ENCODE data around the gene UBE2M. TPM values are rescaled to one million over a fixed set of nuclear protein-coding genes. Genes with fewer than 3 reads are reported as not detected.
A peak's percentile ranks its signal among the peaks of the same experiment; 100 is the strongest.
"Not testable (repeated sequence)": the region's sequence is repeated elsewhere in the genome, so short reads cannot be mapped to it uniquely, and the experiment has no call there.

Gene UBE2M
- polyA plus RNA-seq (2011; rRNA removed), result 185 and 190 TPM in 2 replicates
- polyA plus RNA-seq (2012; cell fraction: cytosol; rRNA removed), result 137 and 162 TPM in 2 replicates
- polyA plus RNA-seq (2012; cell fraction: nucleus; rRNA removed), result 124 and 127 TPM in 2 replicates
- 135 to 139 TPM (median 137 TPM) in 3 replicates for polyA plus RNA-seq (2017; fragmentation: RNase III; extraction: RNeasy Plus Mini Kit Qiagen cat#74134 plus additional on column Dnase treatment)
- 210 and 218 TPM in 2 replicates for polyA minus RNA-seq (2011; rRNA and poly(A)+ RNA removed)

- Histone ChIP-seq H3K9me3 (no peaks in the 10 kb centered on the region), H3K27ac (peak within 1 kb of the TSS; percentile 95 to 99), H3K4me1 (peaks cover 42% of the 10 kb centered on the region), H3K4me3 (peak within 1 kb of the TSS; percentile 78), H3K4me2 (peak within 1 kb of the TSS; percentile 94)
- POLR2A ChIA-PET, result interaction anchor here (0.8 to 2.9 kb wide), 4 partner anchors 14 to 44 kb away, joined by 3 to 37 read pairs (median 20); partner anchors contain the start of genes TRIM28 and ZBTB45
- TF ChIP-seq BCL3 (IDR thresholded peaks at IDR 0.05) (peak; percentile 20; the same call in 1 of the 3 replicates), HOXA7 (CRISPR knock-in tag; IDR thresholded peaks at IDR 0.05) (no peak)
- CTCF ChIA-PET, result interaction anchor here (1.0 kb wide), 1 partner anchor 38 kb away, joined by 3 read pairs; the partner anchor contains the start of gene ZBTB45
- DNase-seq (ENCODE audit: low read depth in 1 of 2, low spot score in 1 of 2) (peak in 1 of 2 experiments; percentile 42), ATAC-seq (no peak), FAIRE-seq (no peak)
- 0% methylated on average over 13 of the region's 62 CpGs for WGBS (ENCODE audit: missing lambda C conversion rate)
These were observed at the start of gene UBE2M for GRCh38 chr19:58558066-58558622. Gene UBE2M (minus strand): TSS chr19:58558611. CDS start chr19:58558381, 230 bp downstream.

GRCh38 chr19:58607213-58607612 is 48.8 kb upstream of the UBE2M start:
- FAIRE-seq, H3K4me3 ChIP-seq, H3K9me3 ChIP-seq, H3K4me2 ChIP-seq, ATAC-seq, H3K27ac ChIP-seq, H3K4me1 ChIP-seq, POLR2A ChIA-PET, CTCF ChIA-PET: not testable (repeated sequence)
- DNase-seq (ENCODE audit: low read depth in 1 of 2, low spot score in 1 of 2), result peak in 1 of 2 experiments; percentile 23
- WGBS (ENCODE audit: missing lambda C conversion rate), result 91% methylated on average over 23 of the region's 28 CpGs

- peak in 1 of 2 experiments; percentile 56 for DNase-seq (ENCODE audit: low read depth in 1 of 2, low spot score in 1 of 2)
- H3K27ac ChIP-seq, H3K4me3 ChIP-seq, FAIRE-seq, H3K9me3 ChIP-seq, CTCF ChIA-PET, H3K4me2 ChIP-seq, H3K4me1 ChIP-seq, ATAC-seq, POLR2A ChIA-PET: not testable (repeated sequence)
- 65% methylated on average over 58 of the region's 62 CpGs for WGBS (ENCODE audit: missing lambda C conversion rate)
These were observed 48.0 kb upstream of the UBE2M start for GRCh38 chr19:58606251-58606896.

GRCh38 chr19:58586133-58586765 is 27.8 kb upstream of the UBE2M start:
- H3K4me1 ChIP-seq, result no peaks in the 10 kb centered on the region
- no peaks in the 10 kb centered on the region for H3K9me3 ChIP-seq
- TF ChIP-seq RCOR1 (IDR thresholded peaks at IDR 0.05; ENCODE audit: low read depth, low read length), result no peak
- TF ChIP-seq RFX5 (IDR thresholded peaks at IDR 0.05), result no peak
- TF ChIP-seq TP53 (CRISPR knock-in tag; IDR thresholded peaks at IDR 0.05), result no peak
- no peak for TF ChIP-seq HOXB13 (CRISPR knock-in tag; IDR thresholded peaks at IDR 0.05; ENCODE audit: low read depth)
- POLR2A ChIA-PET, result no interaction called here
- H3K27ac ChIP-seq, result no peak overlapping the region
- WGBS (ENCODE audit: missing lambda C conversion rate), result 82% methylated on average over 4 of the region's 4 CpGs
- FAIRE-seq, result no peak
- peak in 1 of 2 experiments; percentile 36; a peak in 2 of 6 replicates for ATAC-seq
- DNase-seq (ENCODE audit: low read depth in 1 of 2, low spot score in 1 of 2), result no peak
- no peak overlapping the region for H3K4me2 ChIP-seq
- no peak overlapping the region for H3K4me3 ChIP-seq
- CTCF ChIA-PET, result interaction anchor here (1.4 kb wide), 1 partner anchor 10 kb away, joined by 3 read pairs; no protein-coding TSS in a partner anchor

GRCh38 chr19:58585442-58586132 is 27.2 kb upstream of the UBE2M start:
- FAIRE-seq (no peak), ATAC-seq (no peak; a peak in 1 of 6 replicates), DNase-seq (ENCODE audit: low read depth in 1 of 2, low spot score in 1 of 2) (no peak)
- Histone ChIP-seq H3K27ac (no peak overlapping the region), H3K4me3 (no peak overlapping the region), H3K4me2 (no peak overlapping the region), H3K9me3 (no peaks in the 10 kb centered on the region), H3K4me1 (no peaks in the 10 kb centered on the region)
- POLR2A ChIA-PET, result no interaction called here
- 90% methylated on average over 5 of the region's 6 CpGs for WGBS (ENCODE audit: missing lambda C conversion rate)
- CTCF ChIA-PET, result interaction anchor here (1.4 kb wide), 1 partner anchor 10 kb away, joined by 3 read pairs; no protein-coding TSS in a partner anchor
- no peak for TF ChIP-seq EHF (CRISPR knock-in tag; IDR thresholded peaks at IDR 0.05)
- no peak for TF ChIP-seq MAZ (IDR thresholded peaks at IDR 0.05; ENCODE audit: borderline replicate concordance, low read depth, low read length)
- no peak for TF ChIP-seq HMGXB4 (CRISPR knock-in tag; IDR thresholded peaks at IDR 0.05; ENCODE audit: borderline replicate concordance)
- no peak for TF ChIP-seq RAD21 (conservative IDR thresholded peaks at IDR 0.05 in 1 of 2, IDR thresholded peaks at IDR 0.05 in 1 of 2)
- TF ChIP-seq TFCP2L1 (CRISPR knock-in tag; IDR thresholded peaks at IDR 0.05), result no peak
- no peak for TF ChIP-seq RFX5 (IDR thresholded peaks at IDR 0.05)
- no peak for TF ChIP-seq HOXA7 (CRISPR knock-in tag; IDR thresholded peaks at IDR 0.05)
- no peak for TF ChIP-seq CHD2 (IDR thresholded peaks at IDR 0.05; ENCODE audit: low read length, partially characterized antibody)
- no peak for TF ChIP-seq ZSCAN20 (CRISPR knock-in tag; IDR thresholded peaks at IDR 0.05)
- TF ChIP-seq ATOH8 (CRISPR knock-in tag; IDR thresholded peaks at IDR 0.05; ENCODE audit: low read depth), result no peak
- TF ChIP-seq E2F6 (IDR thresholded peaks at IDR 0.05; ENCODE audit: borderline replicate concordance, low read depth), result no peak
- no peak for TF ChIP-seq HDAC2 (IDR thresholded peaks at IDR 0.05)
